ENCODE results near the gene SRPK2. TPM values are rescaled to one million over a fixed set of nuclear protein-coding genes. Genes with fewer than 3 reads are reported as not detected.

The SRPK2 gene
- total RNA-seq, 4 donors from 2014 or later = 33.0 to 47.4 (median 42.8) TPM

DNA sequence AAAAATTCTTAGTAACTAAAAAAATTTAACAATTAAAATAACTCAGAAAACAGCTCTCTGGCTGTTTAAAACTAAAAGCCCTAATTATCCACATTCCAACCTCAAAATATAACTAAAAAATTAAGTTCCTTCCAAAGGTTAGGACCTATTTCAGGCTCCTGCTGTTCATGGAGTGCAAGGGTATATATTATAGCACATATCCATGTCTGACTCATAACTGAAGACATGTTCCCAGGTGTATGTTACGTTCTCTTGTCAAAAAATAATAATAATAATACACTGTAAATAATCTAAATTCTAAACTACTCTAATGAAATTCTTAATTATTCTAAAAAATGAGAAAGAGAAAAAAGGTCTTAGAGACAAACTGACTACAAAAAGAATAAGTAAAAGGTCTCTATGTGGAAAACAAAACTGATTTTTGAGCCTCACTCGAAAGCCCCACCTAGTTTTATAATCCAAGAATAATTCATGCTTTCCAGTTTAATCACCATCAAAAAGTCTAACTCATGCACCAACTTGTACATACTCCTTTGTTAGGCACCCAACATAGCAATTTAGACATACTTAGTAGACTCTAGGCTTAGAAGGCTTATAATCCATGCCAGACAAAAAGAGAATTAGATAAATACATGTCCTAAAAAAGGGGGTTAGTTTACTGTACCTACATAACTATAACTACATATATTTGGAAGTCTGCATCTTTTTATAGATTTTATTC lies 203.3 kb downstream of the SRPK2 start:
- H3K36me3 ChIP-seq = no peaks in the 10 kb centered on the region
- no peaks in the 10 kb centered on the region for H3K9me3 ChIP-seq

DNA sequence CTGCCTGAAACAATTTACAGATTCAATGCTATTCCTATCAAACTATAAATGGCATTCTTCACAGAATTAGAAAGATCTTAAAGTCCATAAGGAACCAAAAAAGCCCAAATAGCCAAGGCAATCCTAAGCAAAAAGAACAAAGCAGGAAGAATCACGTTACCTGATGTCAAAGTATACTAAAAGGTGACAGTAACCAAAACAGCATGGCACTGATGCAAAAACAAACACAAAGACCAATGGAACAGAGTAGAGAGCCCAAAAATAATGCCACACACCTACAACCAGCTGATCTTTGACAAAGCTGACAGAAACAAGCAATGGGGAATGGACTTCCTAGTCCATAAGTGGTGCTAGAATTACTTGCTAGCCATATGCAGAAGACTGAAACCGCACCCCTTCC lies 208.7 kb downstream of the SRPK2 start:
- 97% methylated on average over 2 of the region's 2 CpGs for WGBS
- no peak for DNase-seq (ENCODE audit: extremely low spot score)
- Histone ChIP-seq H3K27ac (replicated peaks in 1 of 4) (no peak overlapping the region), H3K9me3 (peaks cover 0 to 5% (median 0%) of the 10 kb centered on the region in 4 donors), H3K27me3 (no peaks in the 10 kb centered on the region), H3K36me3 (no peaks in the 10 kb centered on the region), H3K4me1 (peaks cover 0 to under 1% (median 0%) of the 10 kb centered on the region in 4 donors), H3K4me3 (no peak overlapping the region)
- TF ChIP-seq POLR2A (IDR thresholded peaks at IDR 0.05; ENCODE audit: low read depth) = no peak
- TF ChIP-seq EP300 (IDR thresholded peaks at IDR 0.05) = no peak
- intact Hi-C loops (cut with DNase I) = no loop called here

More for the DNA sequence above, 203.3 kb downstream of the SRPK2 start:
- whole genome bisulfite sequencing = 78% methylated on average over 2 of the region's 2 CpGs
- intact Hi-C loops (cut with DNase I) = no loop called here
- TF ChIP-seq POLR2A (IDR thresholded peaks at IDR 0.05; ENCODE audit: low read depth) = no peak
- no peak for TF ChIP-seq EP300 (IDR thresholded peaks at IDR 0.05)
- TF ChIP-seq POLR2AphosphoS5 (IDR thresholded peaks at IDR 0.05) = no peak
- no peak for TF ChIP-seq CTCF (IDR thresholded peaks at IDR 0.05)
- Histone ChIP-seq H3K4me1 (peaks cover 0 to 13% (median 0%) of the 10 kb centered on the region in 4 donors), H3K27me3 (no peaks in the 10 kb centered on the region), H3K4me3 (no peak overlapping the region), H3K27ac (replicated peaks in 1 of 4) (no peak overlapping the region)
- DNase-seq (ENCODE audit: extremely low spot score) = no peak

GRCh38 chr7:105178928-105179541 lies 209.7 kb downstream of the SRPK2 start:
- Histone ChIP-seq H3K36me3 (no peaks in the 10 kb centered on the region), H3K4me3 (no peak overlapping the region), H3K27me3 (no peaks in the 10 kb centered on the region), H3K4me1 (peaks cover 0 to 8% (median 4%) of the 10 kb centered on the region in 4 donors), H3K27ac (replicated peaks in 1 of 4) (no peak overlapping the region), H3K9me3 (peaks cover 0 to 5% (median 0%) of the 10 kb centered on the region in 4 donors)
- 84% methylated on average over 4 of the region's 4 CpGs for WGBS
- intact Hi-C loops (cut with DNase I) = no loop called here
- TF ChIP-seq POLR2AphosphoS5 (IDR thresholded peaks at IDR 0.05) (no peak), EP300 (IDR thresholded peaks at IDR 0.05) (no peak), POLR2A (IDR thresholded peaks at IDR 0.05; ENCODE audit: low read depth) (no peak), CTCF (IDR thresholded peaks at IDR 0.05) (no peak)
- DNase-seq (ENCODE audit: extremely low spot score) = no peak

- Histone ChIP-seq H3K36me3 (no peaks in the 10 kb centered on the region), H3K4me1 (peaks cover 0 to 10% (median 5%) of the 10 kb centered on the region in 4 donors)
- 69% methylated on average over 4 of the region's 4 CpGs for WGBS
These were observed 210.5 kb downstream of the SRPK2 start for GRCh38 chr7:105178177-105178576.

More at GRCh38 chr7:105178177-105178576, 210.5 kb downstream of the SRPK2 start:
- intact Hi-C loops (cut with DNase I) = no loop called here
- Histone ChIP-seq H3K27ac (replicated peaks in 1 of 4) (no peak overlapping the region), H3K27me3 (no peaks in the 10 kb centered on the region), H3K9me3 (peaks cover 0 to 5% (median 0%) of the 10 kb centered on the region in 4 donors), H3K4me3 (no peak overlapping the region)
- no peak for DNase-seq (ENCODE audit: extremely low spot score)
- TF ChIP-seq POLR2A (IDR thresholded peaks at IDR 0.05; ENCODE audit: low read depth) = no peak
- TF ChIP-seq CTCF (IDR thresholded peaks at IDR 0.05) = no peak
- TF ChIP-seq EP300 (IDR thresholded peaks at IDR 0.05) = no peak
- no peak for TF ChIP-seq POLR2AphosphoS5 (IDR thresholded peaks at IDR 0.05)
